Measurements from ENCODE around the gene NFIC. TPM values are rescaled to one million over a fixed set of nuclear protein-coding genes. Genes with fewer than 3 reads are reported as not detected.

Gene NFIC
- total RNA-seq, 1 experiment from 2014 or later: 8.0 TPM

DNA sequence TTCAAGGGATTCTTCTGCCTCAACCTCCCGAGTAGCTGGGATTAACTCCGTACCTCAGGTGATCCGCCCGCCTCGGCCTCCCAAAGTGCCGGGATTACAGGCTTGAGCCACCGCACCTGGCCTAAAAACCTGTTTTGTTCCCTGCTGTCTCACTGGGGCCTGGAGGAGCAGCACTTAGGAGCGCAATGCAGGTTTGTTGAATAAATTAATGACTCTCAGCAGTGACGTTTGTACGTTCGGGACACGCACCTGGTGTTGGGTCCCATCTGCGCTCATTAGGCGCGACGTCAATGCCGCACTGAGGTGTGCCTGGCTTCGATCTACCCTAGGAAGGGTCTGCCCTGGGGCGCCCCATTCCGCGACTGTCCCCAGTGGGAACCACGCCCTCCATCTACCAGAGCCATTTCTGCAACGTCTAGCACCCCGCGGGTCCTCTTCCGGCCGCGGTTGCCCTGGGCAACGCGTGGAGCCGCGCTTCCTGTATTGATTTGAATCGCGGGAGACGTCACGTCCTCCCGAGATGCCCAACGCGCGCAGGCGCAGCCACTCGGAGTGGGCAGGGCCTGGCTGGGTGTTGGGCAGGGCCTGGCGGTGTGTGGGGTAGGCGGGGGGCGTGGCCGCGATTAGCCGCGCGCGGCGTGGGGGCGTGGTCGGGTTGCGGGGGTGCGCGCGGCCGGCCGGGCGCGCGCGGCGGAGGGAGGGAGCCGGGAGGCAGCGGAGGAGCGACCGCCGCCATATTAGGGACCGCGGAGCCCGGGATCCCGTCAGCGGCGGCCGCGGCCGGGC is 139.4 kb downstream of the NFIC start, which contains the start of gene FZR1:
FZR1 (plus strand) TSS at position 714 of the 786 bp plus-strand sequence. CDS start 16,679 bp downstream, outside the sequence.
- no peak within 1 kb of the TSS for H2BK12ac ChIP-seq (ENCODE audit: insufficient read length, low read depth, low read length)
- Mint-ChIP-seq H3K4me3 (peak within 1 kb of the TSS; percentile 79 to 93), H3K27me3 (ENCODE audit: low read depth) (no peaks in the 10 kb centered on the region), H3K36me3 (ENCODE audit: insufficient read depth in 1 of 3, low read depth in 3 of 3) (peaks cover 10 to 22% (median 19%) of the 10 kb centered on the region in 3 experiments; a peak in 6 of 7 replicates), H3K4me1 (peaks cover 18 to 43% of the 10 kb centered on the region in 2 experiments), H3K9me3 (no peaks in the 10 kb centered on the region; a peak in 1 of 5 replicates), H3K27ac (peak within 1 kb of the TSS; percentile 97 to 99 (median 99))
- H3K4ac ChIP-seq (ENCODE audit: low read depth, low read length): no peak within 1 kb of the TSS
- WGBS (ENCODE audit: extremely low coverage, insufficient read length, low lambda C conversion rate): no CpG with 5 or more reads among the region's 79 CpGs
- DNase-seq: peak; percentile 98
- H3K18ac ChIP-seq (ENCODE audit: insufficient read length, low read depth, low read length): peak within 1 kb of the TSS; percentile 88
- peak within 1 kb of the TSS; percentile 81 for H3K14ac ChIP-seq (ENCODE audit: insufficient read depth, low read length)
- no peak within 1 kb of the TSS for H3K56ac ChIP-seq (ENCODE audit: insufficient read length, low read depth, low read length)
- peaks cover 1% of the 10 kb centered on the region; the same call in 1 of the 2 replicates for H3K79me2 ChIP-seq (ENCODE audit: insufficient read depth, low read length)
- no peaks in the 10 kb centered on the region for H3K9me3 ChIP-seq (ENCODE audit: control insufficient read depth, low read depth, low read length)
- H2BK5ac ChIP-seq (ENCODE audit: insufficient read length, low read length): no peak within 1 kb of the TSS
- no peaks in the 10 kb centered on the region for H3K4me1 ChIP-seq (ENCODE audit: insufficient read depth, low read length)
- no peak within 1 kb of the TSS for H4K5ac ChIP-seq (ENCODE audit: insufficient read length, low read depth, low read length)
- no peak within 1 kb of the TSS for H4K91ac ChIP-seq (ENCODE audit: insufficient read length, low read depth, low read length)
- H3T11ph ChIP-seq (ENCODE audit: low read length): no peak within 1 kb of the TSS
- H3K23ac ChIP-seq (ENCODE audit: insufficient read length, low read depth, low read length): no peak within 1 kb of the TSS
- peak within 1 kb of the TSS; percentile 41 for H3K9ac ChIP-seq (ENCODE audit: extremely low read depth, insufficient read length, low read length)
- no peak within 1 kb of the TSS for H2BK20ac ChIP-seq (ENCODE audit: low read depth, low read length, poor library complexity, severe bottlenecking)
- no peaks in the 10 kb centered on the region for H4K20me1 ChIP-seq (ENCODE audit: control insufficient read depth, insufficient read depth, insufficient read length)
- no peak within 1 kb of the TSS for H2BK15ac ChIP-seq (ENCODE audit: low read depth, low read length)
- no peak within 1 kb of the TSS for H2AFZ ChIP-seq (ENCODE audit: low read length)
- no peaks in the 10 kb centered on the region for H3K27me3 ChIP-seq (ENCODE audit: insufficient read depth, low read length)
- H3K4me2 ChIP-seq (ENCODE audit: insufficient read depth, insufficient read length, low read length): peak within 1 kb of the TSS; percentile 86
- H3K23me2 ChIP-seq (ENCODE audit: insufficient read length, low read depth, low read length, poor library complexity, severe bottlenecking): peaks cover 15% of the 10 kb centered on the region
- H3K27ac ChIP-seq (ENCODE audit: insufficient read length, low read depth, low read length): peak within 1 kb of the TSS; percentile 14
- TF ChIP-seq, protein P1, sequence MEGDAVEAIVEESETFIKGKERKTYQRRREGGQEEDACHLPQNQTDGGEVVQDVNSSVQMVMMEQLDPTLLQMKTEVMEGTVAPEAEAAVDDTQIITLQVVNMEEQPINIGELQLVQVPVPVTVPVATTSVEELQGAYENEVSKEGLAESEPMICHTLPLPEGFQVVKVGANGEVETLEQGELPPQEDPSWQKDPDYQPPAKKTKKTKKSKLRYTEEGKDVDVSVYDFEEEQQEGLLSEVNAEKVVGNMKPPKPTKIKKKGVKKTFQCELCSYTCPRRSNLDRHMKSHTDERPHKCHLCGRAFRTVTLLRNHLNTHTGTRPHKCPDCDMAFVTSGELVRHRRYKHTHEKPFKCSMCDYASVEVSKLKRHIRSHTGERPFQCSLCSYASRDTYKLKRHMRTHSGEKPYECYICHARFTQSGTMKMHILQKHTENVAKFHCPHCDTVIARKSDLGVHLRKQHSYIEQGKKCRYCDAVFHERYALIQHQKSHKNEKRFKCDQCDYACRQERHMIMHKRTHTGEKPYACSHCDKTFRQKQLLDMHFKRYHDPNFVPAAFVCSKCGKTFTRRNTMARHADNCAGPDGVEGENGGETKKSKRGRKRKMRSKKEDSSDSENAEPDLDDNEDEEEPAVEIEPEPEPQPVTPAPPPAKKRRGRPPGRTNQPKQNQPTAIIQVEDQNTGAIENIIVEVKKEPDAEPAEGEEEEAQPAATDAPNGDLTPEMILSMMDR (conservative IDR thresholded peaks at IDR 0.05): no peak
- H2BK120ac ChIP-seq (ENCODE audit: low read depth, low read length, poor library complexity, severe bottlenecking): no peak within 1 kb of the TSS
- H3K79me1 ChIP-seq (ENCODE audit: insufficient read depth, low read depth, low read length, poor library complexity, severe bottlenecking): no peaks in the 10 kb centered on the region
- H4K8ac ChIP-seq (replicated peaks; ENCODE audit: insufficient read length, low read depth, low read length): no peak within 1 kb of the TSS
- no peak within 1 kb of the TSS for H2AK5ac ChIP-seq (ENCODE audit: insufficient read length, low read length)
